IMR-90 (cell line): ENCODE data around the gene IFI35. TPM values are rescaled to one million over a fixed set of nuclear protein-coding genes. Genes with fewer than 3 reads are reported as not detected.

Experiments used
- ATAC-seq: fragments of 200-7000 bp; cut with Tn5 transposase; 2 replicates; pipeline ENCODE4 v1.9.1; 2020; ENCODE audit warnings: low read depth, mild to moderate bottlenecking, moderate library complexity
- BruUV-seq: library from RNA; stranded (reverse); fragments of 400-500 nt; replicated peaks from 2 replicates; lab custom pipeline; 2021; lab: Mats Ljungman, UMichigan
- CTCF ChIA-PET: fragments of 300-600 bp; formaldehyde crosslinking; extraction: SDS; loops from one replicate; lab custom pipeline; 2021; ENCODE audit warnings: antibody characterized with exemption; lab: Yijun Ruan, JAX
- POLR2A ChIA-PET: fragments of 300-600 bp; sonication (Branson Sonifier 250); formaldehyde crosslinking; loops from one replicate; lab custom pipeline; 2022; ENCODE audit warnings: antibody characterized with exemption; ENCODE audit not compliant: unreplicated experiment; lab: Charles Lee
- DNase-seq: peaks from one replicate; pipeline ENCODE4 v3.0.0; 2013
- H2AFZ ChIP-seq: replicated peaks from 2 replicates; pipeline ENCODE3; 2013; ENCODE audit warnings: low read length, mild to moderate bottlenecking; ENCODE audit not compliant: poor library complexity
- H2AK5ac ChIP-seq: 2 replicates; pipeline ENCODE4 v1.6.1; 2013; ENCODE audit warnings: low read depth, low read length, inconsistent platforms
- H2AK9ac ChIP-seq: replicated peaks from 2 replicates; pipeline ENCODE3; 2013; ENCODE audit warnings: mild to moderate bottlenecking, low read depth, low read length, moderate library complexity; ENCODE audit not compliant: poor library complexity
- H2BK120ac ChIP-seq: 2 replicates; pipeline ENCODE4 v1.6.1; 2013; ENCODE audit warnings: low read depth, low read length, inconsistent platforms
- H2BK15ac ChIP-seq: 3 replicates; pipeline ENCODE4 v1.6.1; 2013; ENCODE audit warnings: low read depth, low read length, inconsistent platforms
- H2BK20ac ChIP-seq: 2 replicates; pipeline ENCODE4 v1.6.1; 2013; ENCODE audit warnings: low read depth, mild to moderate bottlenecking, inconsistent platforms, low read length, moderate library complexity
- H2BK5ac ChIP-seq: 2 replicates; pipeline ENCODE4 v1.6.1; 2013; ENCODE audit warnings: mild to moderate bottlenecking, low read depth, low read length, inconsistent platforms; ENCODE audit not compliant: poor library complexity, severe bottlenecking
- H3K14ac ChIP-seq: replicated peaks from 2 replicates; pipeline ENCODE4 v1.6.1; 2013; ENCODE audit warnings: low read depth, low read length, inconsistent platforms
- H3K18ac ChIP-seq: 2 replicates; pipeline ENCODE4 v1.6.1; 2013; ENCODE audit warnings: low read depth, low read length, control low read depth
- H3K23ac ChIP-seq: 2 replicates; pipeline ENCODE4 v1.6.1; 2013; ENCODE audit warnings: low read depth, low read length, inconsistent platforms
- H3K27ac ChIP-seq: 2 replicates; pipeline ENCODE4 v1.5.1; 2013; ENCODE audit warnings: mild to moderate bottlenecking, control low read depth, low read length; ENCODE audit not compliant: insufficient read depth
- H3K27me3 ChIP-seq: 2 replicates; pipeline ENCODE4 v1.6.1; 2013; ENCODE audit warnings: low read length; ENCODE audit not compliant: control insufficient read depth, insufficient read depth
- H3K36me3 ChIP-seq: 2 replicates; pipeline ENCODE4 v1.6.1; 2013; ENCODE audit warnings: low read length, mixed read lengths; ENCODE audit not compliant: control insufficient read depth, insufficient read depth
- H3K4ac ChIP-seq: 2 replicates; pipeline ENCODE4 v1.6.1; 2013; ENCODE audit warnings: low read depth, low read length, inconsistent platforms
- H3K4me1 ChIP-seq: 2 replicates; pipeline ENCODE4 v1.6.1; 2013; ENCODE audit warnings: low read length, mixed read lengths; ENCODE audit not compliant: control insufficient read depth, insufficient read depth
- H3K4me2 ChIP-seq: 2 replicates; pipeline ENCODE4 v1.6.1; 2013; ENCODE audit warnings: low read depth, mild to moderate bottlenecking, control low read depth, low read length, moderate library complexity
- H3K4me3 ChIP-seq: 2 replicates; pipeline ENCODE4 v1.5.1; 2013; ENCODE audit warnings: low read depth, mild to moderate bottlenecking, control low read depth, low read length, moderate library complexity; ENCODE audit not compliant: insufficient read depth
- H3K56ac ChIP-seq: 2 replicates; pipeline ENCODE4 v1.6.1; 2013; ENCODE audit warnings: low read length, inconsistent platforms; ENCODE audit not compliant: insufficient read depth; ENCODE audit errors: extremely low read depth
- H3K79me1 ChIP-seq, 2 experiments: 2 replicates each; pipeline ENCODE4 v1.6.1; 2013; ENCODE audit warnings: low read length in 2 of 2, inconsistent platforms in 1 of 2, low read depth in 1 of 2
- H3K9ac ChIP-seq: 2 replicates; pipeline ENCODE4 v1.6.1; 2013; ENCODE audit warnings: low read depth, low read length, control low read depth
- H3K9me1 ChIP-seq: 2 replicates; pipeline ENCODE4 v1.6.1; 2013; ENCODE audit warnings: low read length, inconsistent platforms; ENCODE audit not compliant: insufficient read depth
- H3K9me3 ChIP-seq: 2 replicates; pipeline ENCODE4 v1.6.1; 2013; ENCODE audit warnings: low read length; ENCODE audit not compliant: control insufficient read depth, insufficient read depth
- H4K20me1 ChIP-seq: 2 replicates; pipeline ENCODE4 v1.6.1; 2013; ENCODE audit warnings: low read length, inconsistent platforms; ENCODE audit not compliant: insufficient read depth
- H4K5ac ChIP-seq: 2 replicates; pipeline ENCODE4 v1.6.1; 2013; ENCODE audit warnings: mild to moderate bottlenecking, low read depth, low read length, control low read depth
- H4K8ac ChIP-seq, 2 experiments: 2 replicates each; pipeline ENCODE4 v1.6.1; 2013; ENCODE audit warnings: low read depth in 2 of 2, low read length in 2 of 2, control low read depth in 1 of 2, inconsistent platforms in 1 of 2
- H4K91ac ChIP-seq: 2 replicates; pipeline ENCODE4 v1.6.1; 2013; ENCODE audit warnings: low read depth, low read length, inconsistent platforms; ENCODE audit not compliant: insufficient read depth
- BHLHE40 ChIP-seq: fragments of 150-350 bp; IDR thresholded peaks from 2 replicates; pipeline ENCODE4 v1.6.1; 2016; ENCODE audit warnings: mild to moderate bottlenecking, low read depth, low read length
- CEBPB ChIP-seq: IDR thresholded peaks from 2 replicates; pipeline ENCODE4 v1.6.1; 2012; ENCODE audit warnings: low read depth, low read length, improper control_type of control experiment
- CHD1 ChIP-seq: IDR thresholded peaks from 2 replicates; pipeline ENCODE4 v1.6.1; 2012; ENCODE audit warnings: low read depth, low read length, improper control_type of control experiment
- FOS ChIP-seq: fragments of 150-350 bp; IDR thresholded peaks from 2 replicates; pipeline ENCODE4 v1.6.1; 2016; ENCODE audit warnings: low read depth, low read length
- MAFK ChIP-seq: IDR thresholded peaks from 2 replicates; pipeline ENCODE4 v1.6.1; 2012; ENCODE audit warnings: low read depth, low read length, improper control_type of control experiment
- MAZ ChIP-seq: IDR thresholded peaks from 2 replicates; pipeline ENCODE4 v1.6.1; 2012; ENCODE audit warnings: low read depth, mild to moderate bottlenecking, low read length, improper control_type of control experiment, moderate library complexity, borderline replicate concordance
- MXI1 ChIP-seq: IDR thresholded peaks from 2 replicates; pipeline ENCODE4 v1.6.1; 2012; ENCODE audit warnings: low read depth, mild to moderate bottlenecking, low read length, moderate library complexity, borderline replicate concordance
- NFE2L2 ChIP-seq: fragments of 150-350 bp; IDR thresholded peaks from 2 replicates; pipeline ENCODE4 v1.6.1; 2016; ENCODE audit warnings: low read depth, mild to moderate bottlenecking, low read length
- POLR2A ChIP-seq: IDR thresholded peaks from 2 replicates; pipeline ENCODE4 v1.6.1; 2012; ENCODE audit warnings: mild to moderate bottlenecking, low read depth, low read length
- RAD21 ChIP-seq: IDR thresholded peaks from 2 replicates; pipeline ENCODE4 v1.6.1; 2012; ENCODE audit warnings: low read length, improper control_type of control experiment
- RCOR1 ChIP-seq: IDR thresholded peaks from 2 replicates; pipeline ENCODE4 v1.6.1; 2012; ENCODE audit warnings: mild to moderate bottlenecking, low read length, improper control_type of control experiment; ENCODE audit not compliant: insufficient replicate concordance
- RFX5 ChIP-seq: IDR thresholded peaks from 2 replicates; pipeline ENCODE4 v1.8.0; 2012; ENCODE audit warnings: low read depth, mild to moderate bottlenecking, low read length, moderate library complexity
- SMC3 ChIP-seq: fragments of 150-350 bp; IDR thresholded peaks from 2 replicates; pipeline ENCODE4 v1.6.1; 2016; ENCODE audit warnings: low read depth, mild to moderate bottlenecking, antibody characterized with exemption, low read length, moderate library complexity
- WGBS, 2 experiments: methylation state at CpG; one replicate each; pipeline versions ENCODE4 v1.1.5 to v1.1.7; 2013; ENCODE audit warnings: missing lambda C conversion rate in 2 of 2; ENCODE audit not compliant: insufficient read length in 1 of 2; ENCODE audit errors: extremely low coverage in 2 of 2; 5-methylcytosine and 5-hydroxymethylcytosine counted together
- dilution Hi-C: fragments of 300-500 bp; cut with HindIII; formaldehyde crosslinking; loops from one replicate; pipeline ENCODE4 v1.14.3; 2018; ENCODE audit warnings: low sequenced_read_pairs; ENCODE audit not compliant: unreplicated experiment
- in situ Hi-C: fragments of 300-500 bp; cut with MboI; formaldehyde crosslinking; loops from 3 replicates; pipeline ENCODE4 v1.14.3; 2019; ENCODE audit warnings: low sequenced_read_pairs, inconsistent platforms, mixed read lengths
- intact Hi-C: fragments of 100-400 bp; cut with micrococcal nuclease; formaldehyde crosslinking; loops from 2 replicates; pipeline ENCODE4 v1.10.0; 2022
- polyA plus RNA-seq, 3 experiments: library from polyadenylated mRNA; depleted of rRNA; stranded (reverse); fragments of >200 nt; gene quantifications; 2 replicates each; pipeline ENCODE4 v1.2.3, GENCODE V29; 2012; ENCODE audit warnings: low replicate concordance in 1 of 3
- total RNA-seq: library from RNA; depleted of rRNA; stranded (reverse); fragments of >200 nt; gene quantifications from 2 replicates; pipeline ENCODE4 v1.2.3, GENCODE V29; 2012
- TF ChIP-seq, protein P1 (sequence below): fragments of 150-350 bp; IDR thresholded peaks from 2 replicates; pipeline ENCODE4 v1.6.1; 2017; ENCODE audit warnings: mild to moderate bottlenecking, antibody characterized with exemption, low read length, low read depth
- TF ChIP-seq, protein P2 (sequence below): fragments of 150-350 bp; IDR thresholded peaks from 2 replicates; pipeline ENCODE4 v1.6.1; 2016; ENCODE audit warnings: low read depth, mild to moderate bottlenecking, low read length, moderate library complexity, borderline replicate concordance
- TF ChIP-seq, protein P3 (sequence below): conservative IDR thresholded peaks from 2 replicates; pipeline ENCODE4 v1.5.1; 2012; ENCODE audit warnings: mild to moderate bottlenecking, low read depth, low read length, improper control_type of control experiment

Gene IFI35
- total and polyA plus RNA-seq, 2 of the 4 experiments (the other 2 are of a cell fraction), result 15.8 to 17.0 TPM

GRCh38 chr17:42967925-42968324 is 38.7 kb upstream of the IFI35 start:
- no peak overlapping the region for H2AK9ac ChIP-seq
- no peak overlapping the region for H3K27ac ChIP-seq
- ATAC-seq (no peak), DNase-seq (no peak)
- H2BK15ac ChIP-seq, result no peak overlapping the region
- TF ChIP-seq FOS (no peak), RCOR1 (no peak), CHD1 (no peak), MAFK (no peak), BHLHE40 (no peak), MAZ (no peak), RFX5 (no peak), POLR2A (no peak), RAD21 (no peak), MXI1 (no peak), SMC3 (no peak), NFE2L2 (no peak), CEBPB (no peak)
- TF ChIP-seq, protein P1, sequence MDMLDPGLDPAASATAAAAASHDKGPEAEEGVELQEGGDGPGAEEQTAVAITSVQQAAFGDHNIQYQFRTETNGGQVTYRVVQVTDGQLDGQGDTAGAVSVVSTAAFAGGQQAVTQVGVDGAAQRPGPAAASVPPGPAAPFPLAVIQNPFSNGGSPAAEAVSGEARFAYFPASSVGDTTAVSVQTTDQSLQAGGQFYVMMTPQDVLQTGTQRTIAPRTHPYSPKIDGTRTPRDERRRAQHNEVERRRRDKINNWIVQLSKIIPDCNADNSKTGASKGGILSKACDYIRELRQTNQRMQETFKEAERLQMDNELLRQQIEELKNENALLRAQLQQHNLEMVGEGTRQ, result no peak
- TF ChIP-seq, protein P2, sequence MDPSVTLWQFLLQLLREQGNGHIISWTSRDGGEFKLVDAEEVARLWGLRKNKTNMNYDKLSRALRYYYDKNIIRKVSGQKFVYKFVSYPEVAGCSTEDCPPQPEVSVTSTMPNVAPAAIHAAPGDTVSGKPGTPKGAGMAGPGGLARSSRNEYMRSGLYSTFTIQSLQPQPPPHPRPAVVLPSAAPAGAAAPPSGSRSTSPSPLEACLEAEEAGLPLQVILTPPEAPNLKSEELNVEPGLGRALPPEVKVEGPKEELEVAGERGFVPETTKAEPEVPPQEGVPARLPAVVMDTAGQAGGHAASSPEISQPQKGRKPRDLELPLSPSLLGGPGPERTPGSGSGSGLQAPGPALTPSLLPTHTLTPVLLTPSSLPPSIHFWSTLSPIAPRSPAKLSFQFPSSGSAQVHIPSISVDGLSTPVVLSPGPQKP, result no peak
- TF ChIP-seq, protein P3, sequence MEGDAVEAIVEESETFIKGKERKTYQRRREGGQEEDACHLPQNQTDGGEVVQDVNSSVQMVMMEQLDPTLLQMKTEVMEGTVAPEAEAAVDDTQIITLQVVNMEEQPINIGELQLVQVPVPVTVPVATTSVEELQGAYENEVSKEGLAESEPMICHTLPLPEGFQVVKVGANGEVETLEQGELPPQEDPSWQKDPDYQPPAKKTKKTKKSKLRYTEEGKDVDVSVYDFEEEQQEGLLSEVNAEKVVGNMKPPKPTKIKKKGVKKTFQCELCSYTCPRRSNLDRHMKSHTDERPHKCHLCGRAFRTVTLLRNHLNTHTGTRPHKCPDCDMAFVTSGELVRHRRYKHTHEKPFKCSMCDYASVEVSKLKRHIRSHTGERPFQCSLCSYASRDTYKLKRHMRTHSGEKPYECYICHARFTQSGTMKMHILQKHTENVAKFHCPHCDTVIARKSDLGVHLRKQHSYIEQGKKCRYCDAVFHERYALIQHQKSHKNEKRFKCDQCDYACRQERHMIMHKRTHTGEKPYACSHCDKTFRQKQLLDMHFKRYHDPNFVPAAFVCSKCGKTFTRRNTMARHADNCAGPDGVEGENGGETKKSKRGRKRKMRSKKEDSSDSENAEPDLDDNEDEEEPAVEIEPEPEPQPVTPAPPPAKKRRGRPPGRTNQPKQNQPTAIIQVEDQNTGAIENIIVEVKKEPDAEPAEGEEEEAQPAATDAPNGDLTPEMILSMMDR, result no peak
- no peak overlapping the region for H3K56ac ChIP-seq
- no peak overlapping the region for H2AFZ ChIP-seq
- H3K36me3 ChIP-seq, result no peaks in the 10 kb centered on the region
- no peak overlapping the region for H4K8ac ChIP-seq
- H2BK5ac ChIP-seq, result no peak overlapping the region
- H3K79me1 ChIP-seq, result peaks cover 9 to 26% of the 10 kb centered on the region in 2 experiments; a peak in 3 of 4 replicates
- H4K5ac ChIP-seq, result no peak overlapping the region
- H3K9ac ChIP-seq, result no peak overlapping the region
- WGBS, 2 experiments, result no CpG with 5 or more reads among the region's 1 CpG
- H3K9me1 ChIP-seq, result no peaks in the 10 kb centered on the region
- CTCF ChIA-PET, result interaction anchor here (0.6 to 1.9 kb wide), 2 partner anchors 30 to 37 kb away, joined by 3 to 9 read pairs; partner anchors contain the start of gene RPL27
- intact Hi-C loops (no loop called here), dilution Hi-C loops (no loop called here), in situ Hi-C loops (loop anchor here (25.0 kb wide), 1 partner anchor 94 kb away; no protein-coding TSS in a partner anchor)
- H3K4ac ChIP-seq, result no peak overlapping the region
- H3K9me3 ChIP-seq, result no peaks in the 10 kb centered on the region
- peaks cover 5% of the 10 kb centered on the region for H3K4me1 ChIP-seq
- no peak overlapping the region for H2BK120ac ChIP-seq
- no peak overlapping the region for H3K4me3 ChIP-seq
- no peak overlapping the region for H3K23ac ChIP-seq
- H3K18ac ChIP-seq, result no peak overlapping the region
- no peak overlapping the region for H4K91ac ChIP-seq
- H3K14ac ChIP-seq, result no peak overlapping the region
- H4K20me1 ChIP-seq, result no peaks in the 10 kb centered on the region
- no peaks in the 10 kb centered on the region for H3K27me3 ChIP-seq
- H2AK5ac ChIP-seq, result no peak overlapping the region
- no peak overlapping the region for H2BK20ac ChIP-seq
- POLR2A ChIA-PET, result no interaction called here
- BruUV-seq, result no TSS peak
- H3K4me2 ChIP-seq, result no peak overlapping the region
